NB4 (cell line): ENCODE data around the gene SPEG.

Source experiments
- MYC ChIP-seq: IDR thresholded peaks from 2 replicates; pipeline ENCODE4 v1.6.1; 2011; ENCODE audit warnings: low read depth, low read length
- POLR2A ChIP-seq: IDR thresholded peaks from 2 replicates; pipeline ENCODE4 v1.6.1; 2011; ENCODE audit warnings: mild to moderate bottlenecking; ENCODE audit not compliant: insufficient read length; ENCODE audit errors: extremely low read depth
- TF ChIP-seq, protein P1 (sequence below): IDR thresholded peaks from one replicate; pipeline ENCODE4 v1.5.1; 2012; ENCODE audit warnings: low read depth, low read length

DNA sequence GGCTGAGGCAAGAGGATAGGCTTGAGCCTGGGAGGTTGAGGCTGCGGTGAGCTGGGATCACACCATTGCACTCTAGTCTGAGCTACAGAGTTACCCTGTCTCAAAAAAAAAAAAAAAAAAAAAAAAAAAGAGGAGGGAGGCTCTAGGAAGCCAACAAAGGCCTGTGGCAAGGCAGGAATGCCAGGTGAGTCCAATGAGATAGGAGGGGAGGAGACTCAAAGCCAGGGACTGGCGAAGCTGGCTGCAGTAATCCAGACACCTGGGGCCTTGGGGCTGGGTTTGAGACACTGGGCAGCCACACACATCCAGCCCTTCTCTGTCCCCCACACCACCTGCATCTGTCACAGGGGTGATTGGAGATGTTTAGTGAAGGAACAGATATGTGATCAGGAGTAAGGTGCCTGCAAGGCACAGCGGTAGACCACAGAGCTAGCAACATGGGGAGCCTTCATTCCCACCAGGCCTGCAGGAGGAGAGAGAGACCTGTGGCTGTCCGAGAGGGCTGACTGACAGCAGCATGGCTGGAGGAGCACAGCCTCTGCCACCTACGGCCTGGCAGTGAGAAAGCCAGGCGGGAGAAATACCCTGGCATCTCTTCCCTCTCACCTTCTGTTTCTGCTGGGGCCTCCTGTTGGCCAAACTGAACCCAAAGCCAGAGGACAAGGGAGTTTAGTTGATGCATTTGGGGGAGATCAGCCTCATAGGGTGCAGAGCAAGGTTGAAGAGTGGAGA is 99.5 kb downstream of the SPEG start:
- no peak for TF ChIP-seq POLR2A
- TF ChIP-seq, protein P1, sequence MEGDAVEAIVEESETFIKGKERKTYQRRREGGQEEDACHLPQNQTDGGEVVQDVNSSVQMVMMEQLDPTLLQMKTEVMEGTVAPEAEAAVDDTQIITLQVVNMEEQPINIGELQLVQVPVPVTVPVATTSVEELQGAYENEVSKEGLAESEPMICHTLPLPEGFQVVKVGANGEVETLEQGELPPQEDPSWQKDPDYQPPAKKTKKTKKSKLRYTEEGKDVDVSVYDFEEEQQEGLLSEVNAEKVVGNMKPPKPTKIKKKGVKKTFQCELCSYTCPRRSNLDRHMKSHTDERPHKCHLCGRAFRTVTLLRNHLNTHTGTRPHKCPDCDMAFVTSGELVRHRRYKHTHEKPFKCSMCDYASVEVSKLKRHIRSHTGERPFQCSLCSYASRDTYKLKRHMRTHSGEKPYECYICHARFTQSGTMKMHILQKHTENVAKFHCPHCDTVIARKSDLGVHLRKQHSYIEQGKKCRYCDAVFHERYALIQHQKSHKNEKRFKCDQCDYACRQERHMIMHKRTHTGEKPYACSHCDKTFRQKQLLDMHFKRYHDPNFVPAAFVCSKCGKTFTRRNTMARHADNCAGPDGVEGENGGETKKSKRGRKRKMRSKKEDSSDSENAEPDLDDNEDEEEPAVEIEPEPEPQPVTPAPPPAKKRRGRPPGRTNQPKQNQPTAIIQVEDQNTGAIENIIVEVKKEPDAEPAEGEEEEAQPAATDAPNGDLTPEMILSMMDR = no peak
- no peak for TF ChIP-seq MYC
